Sigmoid colon (tissue), 7 donors: ENCODE results near the gene NCCRP1. TPM values are rescaled to one million over a fixed set of nuclear protein-coding genes. Genes with fewer than 3 reads are reported as not detected.

Experiments used
- DNase-seq: peaks from one replicate; pipeline ENCODE4 v3.0.0-alpha.2; 2019
- H3K27ac ChIP-seq, 4 donors: fragments of 200-600 bp; sonication (generic); one replicate each; pipeline ENCODE4 v1.5.1; 2016 to 2019; ENCODE audit warnings: mild to moderate bottlenecking in 1 of 4
- H3K27me3 ChIP-seq, 3 donors: fragments of 200-600 bp; sonication (generic); one replicate each; pipeline ENCODE4 v1.5.1; 2019; ENCODE audit warnings: mild to moderate bottlenecking in 1 of 3
- H3K36me3 ChIP-seq, 4 donors: fragments of 200-600 bp; sonication (generic); one replicate each; pipeline ENCODE4 v1.5.1; 2016 to 2019
- H3K4me1 ChIP-seq, 4 donors: fragments of 200-600 bp; sonication (generic); one replicate each; pipeline ENCODE4 v1.5.1; 2017 to 2019
- H3K4me3 ChIP-seq, 4 donors: fragments of 200-600 bp; sonication (generic); one replicate each; pipeline ENCODE4 v1.5.1; 2017 to 2019; ENCODE audit warnings: mild to moderate bottlenecking in 2 of 4, moderate library complexity in 1 of 4
- H3K9me3 ChIP-seq, 4 donors: fragments of 200-600 bp in 3 of 4; sonication (generic) in 3 of 4; one replicate each; pipeline versions ENCODE4 v1.5.1 to v1.6.1; 2013 to 2019
- CTCF ChIP-seq, 4 experiments: fragments of 450-650 bp in 3 of 4; fragments of 200-600 bp in 1 of 4; IDR thresholded peaks; one replicate each; pipeline ENCODE4 v1.5.1; 2016 to 2019; ENCODE audit warnings: antibody characterized with exemption in 4 of 4, mild to moderate bottlenecking in 3 of 4, moderate library complexity in 2 of 4
- EP300 ChIP-seq, 4 donors: sonication (generic); formaldehyde crosslinking; IDR thresholded peaks; one replicate each; pipeline ENCODE4 v1.6.1; 2017; ENCODE audit warnings: antibody characterized with exemption in 4 of 4
- POLR2A ChIP-seq, 2 donors: fragments of 450-650 bp; IDR thresholded peaks; one replicate each; pipeline ENCODE4 v1.6.1; 2016; ENCODE audit warnings: antibody characterized with exemption in 2 of 2, mild to moderate bottlenecking in 2 of 2, moderate library complexity in 2 of 2
- POLR2AphosphoS5 ChIP-seq, 4 donors: sonication (generic); formaldehyde crosslinking; IDR thresholded peaks; one replicate each; pipeline ENCODE4 v1.6.1; 2017; ENCODE audit warnings: antibody characterized with exemption in 4 of 4
- WGBS, 2 donors: extraction: QIAGEN DNeasy Blood & Tissue Kit; methylation state at CpG; one replicate each; pipeline ENCODE4 v1.1.7; 2013; 5-methylcytosine and 5-hydroxymethylcytosine counted together
- intact Hi-C: fragments of 100-400 bp; cut with DNase I; formaldehyde crosslinking; loops from one replicate; pipeline ENCODE4 v1.15.1; 2023
- polyA plus RNA-seq, 3 donors: library from polyadenylated mRNA; stranded (reverse); fragments of 200-250 nt; gene quantifications; one replicate each; pipeline ENCODE4 v1.2.3, GENCODE V29; 2013
- total RNA-seq, 4 donors: library from RNA; depleted of rRNA; stranded (reverse); fragments of >200 nt; gene quantifications; one replicate each; pipeline ENCODE4 v1.1.0, GENCODE V29; 2016
- donor health status: healthy with polysubstance abuse.
- donor health status: Bipolar disorder and iron deficiency.
- donor health status: healthy.

NCCRP1 gene, protein sequence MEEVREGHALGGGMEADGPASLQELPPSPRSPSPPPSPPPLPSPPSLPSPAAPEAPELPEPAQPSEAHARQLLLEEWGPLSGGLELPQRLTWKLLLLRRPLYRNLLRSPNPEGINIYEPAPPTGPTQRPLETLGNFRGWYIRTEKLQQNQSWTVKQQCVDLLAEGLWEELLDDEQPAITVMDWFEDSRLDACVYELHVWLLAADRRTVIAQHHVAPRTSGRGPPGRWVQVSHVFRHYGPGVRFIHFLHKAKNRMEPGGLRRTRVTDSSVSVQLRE
- total RNA-seq (under 1 TPM in 1 of 4 donors, not detected in 3; 0.41 TPM), polyA plus RNA-seq (under 1 TPM in 2 of 3 donors, not detected in 1; 0.52 to 0.60 TPM)

DNA sequence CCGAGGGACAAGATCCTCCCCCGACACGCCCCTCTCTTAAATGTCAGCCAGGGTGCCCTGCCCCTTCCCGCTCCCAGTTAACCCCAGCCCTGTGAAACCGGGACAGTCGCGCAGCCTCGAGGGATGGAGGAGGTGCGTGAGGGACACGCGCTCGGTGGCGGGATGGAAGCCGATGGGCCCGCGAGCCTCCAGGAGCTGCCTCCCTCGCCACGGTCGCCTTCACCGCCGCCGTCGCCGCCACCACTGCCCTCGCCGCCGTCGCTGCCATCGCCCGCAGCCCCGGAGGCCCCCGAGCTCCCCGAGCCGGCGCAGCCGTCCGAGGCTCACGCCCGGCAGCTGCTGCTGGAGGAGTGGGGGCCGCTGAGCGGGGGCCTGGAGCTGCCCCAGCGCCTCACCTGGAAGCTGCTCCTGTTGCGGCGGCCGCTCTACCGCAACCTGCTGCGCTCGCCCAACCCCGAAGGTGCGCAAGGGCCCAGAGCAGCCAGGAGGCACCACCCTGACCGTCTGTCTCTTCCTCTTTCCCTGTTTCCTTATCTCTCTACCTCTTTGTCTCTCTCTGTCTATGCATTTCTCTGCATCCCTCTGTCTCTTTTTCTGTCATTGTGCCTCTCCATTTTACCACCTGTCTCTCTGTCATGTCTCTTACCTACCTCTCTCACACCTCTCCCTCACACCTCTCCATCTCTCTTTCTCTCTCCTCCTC, at the start of gene NCCRP1:
Gene NCCRP1 (plus strand): TSS at position 105 of the 703 bp plus-strand sequence. CDS start 19 bp downstream, at position 124.
- H3K4me1 ChIP-seq = peaks cover 0 to 6% (median 6%) of the 10 kb centered on the region in 4 donors
- intact Hi-C loops = no loop called here
- H3K27ac ChIP-seq = no peak within 1 kb of the TSS
- TF ChIP-seq EP300 (IDR thresholded peaks at IDR 0.05) = no peak
- no peak for TF ChIP-seq POLR2A (IDR thresholded peaks at IDR 0.05)
- TF ChIP-seq POLR2AphosphoS5 (IDR thresholded peaks at IDR 0.05) = no peak
- no peak for TF ChIP-seq CTCF (IDR thresholded peaks at IDR 0.05)
- no peaks in the 10 kb centered on the region for H3K36me3 ChIP-seq
- no peaks in the 10 kb centered on the region for H3K9me3 ChIP-seq
- DNase-seq = no peak
- H3K27me3 ChIP-seq = peaks cover 19 to 71% (median 66%) of the 10 kb centered on the region in 3 donors
- no peak within 1 kb of the TSS for H3K4me3 ChIP-seq
- WGBS, 2 donors = 5 to 6% methylated on average over 51 of the region's 51 CpGs

GRCh38 chr19:39147480-39147879, 49.3 kb upstream of the NCCRP1 start:
- H3K27ac ChIP-seq = no peak overlapping the region
- peaks cover 0 to 37% (median 27%) of the 10 kb centered on the region in 4 donors for H3K4me1 ChIP-seq

DNA sequence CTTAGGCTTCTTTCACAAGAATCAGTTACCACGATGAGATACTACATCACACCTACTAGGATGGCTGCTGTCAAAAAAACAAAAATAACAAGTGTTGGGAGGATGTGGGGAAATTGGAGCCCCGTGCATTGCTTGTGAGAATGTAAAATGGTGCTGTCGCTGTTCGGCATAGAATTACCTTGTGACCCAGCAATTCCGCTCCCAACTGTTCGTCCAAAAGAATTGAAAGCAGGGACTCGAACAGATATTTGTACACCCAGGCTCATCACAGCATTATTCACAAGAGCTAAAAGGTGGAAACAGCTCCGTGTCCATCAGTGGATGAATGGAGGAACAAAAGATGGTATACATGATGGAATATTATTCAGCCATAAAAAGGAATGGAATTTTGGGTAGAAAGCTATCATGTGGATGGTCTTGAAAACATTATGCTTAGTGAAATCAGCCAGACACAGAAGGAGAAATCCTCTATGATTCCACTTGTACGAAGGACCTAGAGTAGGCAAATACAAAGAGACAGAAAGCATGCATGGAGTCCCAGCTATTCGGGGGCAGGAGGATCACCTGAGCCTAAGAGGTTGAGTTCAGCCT, 47.7 kb upstream of the NCCRP1 start:
- no peaks in the 10 kb centered on the region for H3K36me3 ChIP-seq
- intact Hi-C loops = no loop called here
- TF ChIP-seq EP300 (IDR thresholded peaks at IDR 0.05) (no peak), POLR2AphosphoS5 (IDR thresholded peaks at IDR 0.05) (no peak), CTCF (IDR thresholded peaks at IDR 0.05) (no peak), POLR2A (IDR thresholded peaks at IDR 0.05) (no peak)
- no peaks in the 10 kb centered on the region for H3K9me3 ChIP-seq
- no peak for DNase-seq
- no peaks in the 10 kb centered on the region for H3K27me3 ChIP-seq
- WGBS, 2 donors = 96% methylated on average over 10 of the region's 10 CpGs
- no peak overlapping the region for H3K4me3 ChIP-seq
- no peak overlapping the region for H3K27ac ChIP-seq
- peaks cover 0 to 34% (median 25%) of the 10 kb centered on the region in 4 donors for H3K4me1 ChIP-seq

More at GRCh38 chr19:39147480-39147879, 49.3 kb upstream of the NCCRP1 start:
- intact Hi-C loops = no loop called here
- Histone ChIP-seq H3K9me3 (no peaks in the 10 kb centered on the region), H3K36me3 (no peaks in the 10 kb centered on the region), H3K27me3 (no peaks in the 10 kb centered on the region), H3K4me3 (no peak overlapping the region)
- TF ChIP-seq CTCF (IDR thresholded peaks at IDR 0.05) (no peak), EP300 (IDR thresholded peaks at IDR 0.05) (no peak), POLR2AphosphoS5 (IDR thresholded peaks at IDR 0.05) (no peak), POLR2A (IDR thresholded peaks at IDR 0.05) (no peak)
- DNase-seq = no peak
- 84 to 87% methylated on average over 3 of the region's 3 CpGs for WGBS, 2 donors

- Histone ChIP-seq H3K4me3 (no peak overlapping the region), H3K9me3 (no peaks in the 10 kb centered on the region), H3K27me3 (no peaks in the 10 kb centered on the region), H3K27ac (no peak overlapping the region), H3K36me3 (no peaks in the 10 kb centered on the region), H3K4me1 (peaks cover 0 to 26% (median 19%) of the 10 kb centered on the region in 4 donors)
- intact Hi-C loops = no loop called here
- no peak for DNase-seq
- WGBS, 2 donors = 92 to 95% methylated on average over 8 of the region's 8 CpGs
- no peak for TF ChIP-seq EP300 (IDR thresholded peaks at IDR 0.05)
- TF ChIP-seq POLR2A (IDR thresholded peaks at IDR 0.05) = no peak
- TF ChIP-seq CTCF (IDR thresholded peaks at IDR 0.05) = no peak
- no peak for TF ChIP-seq POLR2AphosphoS5 (IDR thresholded peaks at IDR 0.05)
Observed at GRCh38 chr19:39150235-39150634, 46.5 kb upstream of the NCCRP1 start.
